HepG2 (cell line): ENCODE results near the gene DCUN1D3. TPM values are rescaled to one million over a fixed set of nuclear protein-coding genes. Genes with fewer than 3 reads are reported as not detected.

Experiments
- AHDC1 ChIP-seq: sonication (generic); formaldehyde crosslinking; IDR thresholded peaks from 2 replicates; pipeline ENCODE4 v1.5.1; 2020; ENCODE audit warnings: mild to moderate bottlenecking, missing genetic modification reagents, borderline replicate concordance
- BCL6 ChIP-seq: IDR thresholded peaks from 2 replicates; pipeline ENCODE4 v1.6.1; 2016; ENCODE audit warnings: missing genetic modification reagents, missing compliant biosample characterization
- GATAD2A ChIP-seq: IDR thresholded peaks from 2 replicates; pipeline ENCODE4 v1.6.1; 2016
- GMEB1 ChIP-seq: sonication (generic); formaldehyde crosslinking; IDR thresholded peaks from 2 replicates; pipeline ENCODE4 v1.5.1; 2020; ENCODE audit warnings: missing genetic modification reagents, mild to moderate bottlenecking, borderline replicate concordance
- IRX3 ChIP-seq: sonication (generic); formaldehyde crosslinking; IDR thresholded peaks from 2 replicates; pipeline ENCODE4 v1.8.1; 2023; ENCODE audit warnings: mild to moderate bottlenecking, low read depth, missing genetic modification reagents, borderline replicate concordance
- ISX ChIP-seq: sonication (generic); formaldehyde crosslinking; conservative IDR thresholded peaks from 2 replicates; pipeline ENCODE4 v1.5.0; 2020; ENCODE audit warnings: missing genetic modification reagents
- JUNB ChIP-seq: sonication (generic); formaldehyde crosslinking; IDR thresholded peaks from 2 replicates; pipeline ENCODE4 v1.8.0; 2022; ENCODE audit warnings: missing genetic modification reagents, mild to moderate bottlenecking, borderline replicate concordance
- KDM1A ChIP-seq: IDR thresholded peaks from 2 replicates; pipeline ENCODE4 v1.6.1; 2016; ENCODE audit warnings: missing compliant biosample characterization
- SALL1 ChIP-seq: sonication (generic); formaldehyde crosslinking; IDR thresholded peaks from 2 replicates; pipeline ENCODE4 v1.8.0; 2022; ENCODE audit warnings: mild to moderate bottlenecking, missing genetic modification reagents
- TCF7 ChIP-seq: sonication (generic); IDR thresholded peaks from 2 replicates; pipeline ENCODE4 v1.6.1; 2016; ENCODE audit warnings: antibody characterized with exemption, low read depth
- TEAD3 ChIP-seq: optimal IDR thresholded peaks from 2 replicates; pipeline ENCODE3; 2016; ENCODE audit warnings: borderline replicate concordance
- THAP11 ChIP-seq: IDR thresholded peaks from 2 replicates; pipeline ENCODE4 v1.6.1; 2016; ENCODE audit warnings: missing biosample characterization, missing genetic modification reagents
- ZC3H13 ChIP-seq: sonication (generic); formaldehyde crosslinking; IDR thresholded peaks from 2 replicates; pipeline ENCODE4 v1.8.1; 2023; ENCODE audit warnings: mild to moderate bottlenecking, missing genetic modification reagents, moderate library complexity
- polyA plus RNA-seq, 8 experiments: library from polyadenylated mRNA; depleted of rRNA in 3 of 8; stranded (reverse) in 7 of 8; unstranded in 1 of 8; fragments of >200 nt; fragmentation: Illumina TruSeq in 4 of 8; extraction: Trizol in 4 of 8; gene quantifications; 2 replicates each; pipeline versions ENCODE4 v1.2.1 to v1.2.3, GENCODE V29; 2011 to 2016; ENCODE audit warnings: low read depth in 4 of 8, missing spikeins in 1 of 8, mixed read lengths in 1 of 8; ENCODE audit not compliant: insufficient read depth in 1 of 8
- total RNA-seq, 5 experiments: library from RNA; depleted of rRNA; stranded (reverse); fragments of >200 nt; fragmentation: Illumina TruSeq; extraction: Trizol; gene quantifications; 2 replicates each; pipeline ENCODE4 v1.2.3, GENCODE V29; 2016; ENCODE audit warnings: low read depth in 1 of 5
- TF ChIP-seq, protein P1 (sequence below): sonication (generic); formaldehyde crosslinking; IDR thresholded peaks from 2 replicates; pipeline ENCODE4 v1.4.0; 2020; ENCODE audit warnings: missing genetic modification reagents
- TF ChIP-seq, protein P2 (sequence below): IDR thresholded peaks from 2 replicates; pipeline ENCODE4 v1.6.1; 2016; ENCODE audit warnings: missing compliant biosample characterization, missing genetic modification reagents, borderline replicate concordance
- TF ChIP-seq, protein P3 (sequence below): sonication (generic); formaldehyde crosslinking; IDR thresholded peaks from 2 replicates; pipeline ENCODE4 v1.4.0; 2020; ENCODE audit warnings: missing genetic modification reagents, borderline replicate concordance
- TF ChIP-seq, protein P4 (sequence below): IDR thresholded peaks from 2 replicates; pipeline ENCODE4 v1.6.1; 2016; ENCODE audit warnings: missing genetic modification reagents, missing compliant biosample characterization

DCUN1D3 gene
- total and polyA plus RNA-seq, 2 of the 13 experiments (the other 11 are each of a cell fraction or from before 2014, with no cell fraction given) = 5.0 to 19.3 TPM

- TF ChIP-seq, protein P1, sequence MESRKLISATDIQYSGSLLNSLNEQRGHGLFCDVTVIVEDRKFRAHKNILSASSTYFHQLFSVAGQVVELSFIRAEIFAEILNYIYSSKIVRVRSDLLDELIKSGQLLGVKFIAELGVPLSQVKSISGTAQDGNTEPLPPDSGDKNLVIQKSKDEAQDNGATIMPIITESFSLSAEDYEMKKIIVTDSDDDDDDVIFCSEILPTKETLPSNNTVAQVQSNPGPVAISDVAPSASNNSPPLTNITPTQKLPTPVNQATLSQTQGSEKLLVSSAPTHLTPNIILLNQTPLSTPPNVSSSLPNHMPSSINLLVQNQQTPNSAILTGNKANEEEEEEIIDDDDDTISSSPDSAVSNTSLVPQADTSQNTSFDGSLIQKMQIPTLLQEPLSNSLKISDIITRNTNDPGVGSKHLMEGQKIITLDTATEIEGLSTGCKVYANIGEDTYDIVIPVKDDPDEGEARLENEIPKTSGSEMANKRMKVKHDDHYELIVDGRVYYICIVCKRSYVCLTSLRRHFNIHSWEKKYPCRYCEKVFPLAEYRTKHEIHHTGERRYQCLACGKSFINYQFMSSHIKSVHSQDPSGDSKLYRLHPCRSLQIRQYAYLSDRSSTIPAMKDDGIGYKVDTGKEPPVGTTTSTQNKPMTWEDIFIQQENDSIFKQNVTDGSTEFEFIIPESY (CRISPR knock-in tag) = peak; percentile 57
- TF ChIP-seq KDM1A (CRISPR knock-in tag) (no peak), GMEB1 (peak; percentile 43; the same call in 1 of the 2 replicates), AHDC1 (CRISPR knock-in tag) (no peak), JUNB (CRISPR knock-in tag) (no peak), ZC3H13 (CRISPR knock-in tag) (no peak), TCF7 (peak; percentile 79), BCL6 (CRISPR knock-in tag) (peak; percentile 32; the same call in 1 of the 2 replicates), SALL1 (CRISPR knock-in tag) (peak; percentile 67), TEAD3 (CRISPR knock-in tag) (no peak), ISX (CRISPR knock-in tag) (no peak), IRX3 (CRISPR knock-in tag) (no peak), THAP11 (no peak), GATAD2A (peak; percentile 24; the same call in 1 of the 2 replicates)
- TF ChIP-seq, protein P2, sequence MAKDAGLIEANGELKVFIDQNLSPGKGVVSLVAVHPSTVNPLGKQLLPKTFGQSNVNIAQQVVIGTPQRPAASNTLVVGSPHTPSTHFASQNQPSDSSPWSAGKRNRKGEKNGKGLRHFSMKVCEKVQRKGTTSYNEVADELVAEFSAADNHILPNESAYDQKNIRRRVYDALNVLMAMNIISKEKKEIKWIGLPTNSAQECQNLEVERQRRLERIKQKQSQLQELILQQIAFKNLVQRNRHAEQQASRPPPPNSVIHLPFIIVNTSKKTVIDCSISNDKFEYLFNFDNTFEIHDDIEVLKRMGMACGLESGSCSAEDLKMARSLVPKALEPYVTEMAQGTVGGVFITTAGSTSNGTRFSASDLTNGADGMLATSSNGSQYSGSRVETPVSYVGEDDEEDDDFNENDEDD (CRISPR knock-in tag) = no peak
- TF ChIP-seq, protein P3, sequence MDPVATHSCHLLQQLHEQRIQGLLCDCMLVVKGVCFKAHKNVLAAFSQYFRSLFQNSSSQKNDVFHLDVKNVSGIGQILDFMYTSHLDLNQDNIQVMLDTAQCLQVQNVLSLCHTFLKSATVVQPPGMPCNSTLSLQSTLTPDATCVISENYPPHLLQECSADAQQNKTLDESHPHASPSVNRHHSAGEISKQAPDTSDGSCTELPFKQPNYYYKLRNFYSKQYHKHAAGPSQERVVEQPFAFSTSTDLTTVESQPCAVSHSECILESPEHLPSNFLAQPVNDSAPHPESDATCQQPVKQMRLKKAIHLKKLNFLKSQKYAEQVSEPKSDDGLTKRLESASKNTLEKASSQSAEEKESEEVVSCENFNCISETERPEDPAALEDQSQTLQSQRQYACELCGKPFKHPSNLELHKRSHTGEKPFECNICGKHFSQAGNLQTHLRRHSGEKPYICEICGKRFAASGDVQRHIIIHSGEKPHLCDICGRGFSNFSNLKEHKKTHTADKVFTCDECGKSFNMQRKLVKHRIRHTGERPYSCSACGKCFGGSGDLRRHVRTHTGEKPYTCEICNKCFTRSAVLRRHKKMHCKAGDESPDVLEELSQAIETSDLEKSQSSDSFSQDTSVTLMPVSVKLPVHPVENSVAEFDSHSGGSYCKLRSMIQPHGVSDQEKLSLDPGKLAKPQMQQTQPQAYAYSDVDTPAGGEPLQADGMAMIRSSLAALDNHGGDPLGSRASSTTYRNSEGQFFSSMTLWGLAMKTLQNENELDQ (CRISPR knock-in tag) = 0 out of 2 replicates have a peak, but pooled peaks have one; percentile 39
- TF ChIP-seq, protein P4, sequence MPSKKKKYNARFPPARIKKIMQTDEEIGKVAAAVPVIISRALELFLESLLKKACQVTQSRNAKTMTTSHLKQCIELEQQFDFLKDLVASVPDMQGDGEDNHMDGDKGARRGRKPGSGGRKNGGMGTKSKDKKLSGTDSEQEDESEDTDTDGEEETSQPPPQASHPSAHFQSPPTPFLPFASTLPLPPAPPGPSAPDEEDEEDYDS = no peak
These were observed 45.2 kb downstream of the DCUN1D3 start (continued) for GRCh38 chr16:20854963-20855362.
